Hippocampal formation (tissue), 2 donors: ENCODE measurements around the gene MICU2.

Source experiments
- DNase-seq, 2 donors: peaks; one replicate each; lab custom pipeline; 2025; lab: John Stamatoyannopoulos, UW

The MICU2 gene

DNA sequence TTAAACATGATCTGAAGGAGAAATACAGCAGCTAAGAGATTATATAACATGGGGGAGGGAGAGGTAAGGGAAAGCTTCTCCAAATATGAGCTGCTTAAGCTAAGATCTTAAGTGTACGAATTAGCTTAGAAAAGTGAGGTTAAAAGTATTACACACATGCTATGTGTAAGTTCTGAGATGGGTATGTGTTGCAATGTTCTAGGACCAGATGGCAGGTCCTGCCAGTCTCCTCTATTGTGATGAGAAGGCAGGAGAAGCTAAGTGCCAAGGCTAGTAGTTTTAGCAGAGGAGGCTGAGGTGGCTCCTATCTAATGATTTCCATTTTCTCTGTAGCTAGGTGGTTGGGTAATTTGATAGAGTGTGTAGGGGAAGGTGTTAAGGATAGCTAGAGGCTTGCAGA is 57.6 kb downstream of the MICU2 start:
- no peak for DNase-seq

GRCh38 chr13:21544515-21544914 is 59.5 kb downstream of the MICU2 start:
- no peak for DNase-seq

DNA sequence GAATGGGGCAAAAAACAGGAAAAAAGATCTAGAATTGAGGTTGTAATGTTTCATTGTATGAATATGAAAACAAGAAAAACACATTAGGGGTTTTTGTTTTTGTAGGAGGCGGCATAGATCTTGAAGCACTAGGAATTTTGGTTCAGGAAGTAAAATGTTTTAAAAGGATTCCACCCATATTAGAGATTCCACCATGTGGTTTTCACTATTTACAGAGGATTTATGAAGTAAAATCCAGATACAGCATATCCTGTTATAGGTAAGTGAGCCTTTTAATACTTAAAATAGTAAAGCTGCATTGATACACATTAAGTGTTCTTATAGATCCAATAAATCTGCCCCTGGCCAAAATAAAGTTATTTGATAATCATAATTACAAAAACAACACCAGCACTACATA is 61.4 kb downstream of the MICU2 start:
- no peak for DNase-seq

DNA sequence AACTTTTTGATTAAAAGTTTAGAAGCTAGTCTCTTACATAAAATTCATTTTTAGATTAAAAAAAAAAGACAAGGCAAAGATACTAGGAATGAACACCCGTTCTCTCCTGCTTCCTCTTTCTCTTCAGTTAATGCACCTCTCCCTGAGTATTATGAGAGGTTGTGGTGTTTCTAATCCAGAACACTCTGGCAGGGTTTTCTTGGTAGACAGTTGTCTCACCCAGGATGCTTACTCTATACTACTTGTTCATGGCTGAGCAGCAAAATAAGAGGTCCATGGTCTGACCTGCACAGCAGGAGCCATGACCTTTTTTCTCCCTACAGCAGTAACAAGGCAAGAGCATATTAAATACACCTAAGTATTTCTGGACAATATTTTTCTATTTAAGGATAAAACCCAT is 62.0 kb downstream of the MICU2 start:
- DNase-seq: no peak

GRCh38 chr13:21541271-21541670 is 62.7 kb downstream of the MICU2 start:
- DNase-seq: no peak

DNA sequence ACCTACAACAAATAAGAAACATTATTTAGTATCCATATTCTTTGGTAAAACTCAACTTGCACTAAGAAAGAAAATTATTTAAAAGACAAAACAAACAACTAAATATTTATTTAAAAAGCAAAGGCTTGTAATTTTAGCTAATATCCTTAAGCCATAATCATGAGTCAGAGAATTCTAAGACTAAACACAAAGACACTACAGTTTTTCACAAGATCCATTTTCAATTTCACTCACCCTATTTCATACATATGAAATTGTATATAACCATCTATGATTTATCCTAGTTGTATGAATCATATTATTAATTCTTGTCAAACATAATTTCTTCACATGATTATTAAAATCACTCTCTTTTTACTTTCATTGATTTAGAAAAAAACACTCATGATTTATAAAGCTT is 64.3 kb downstream of the MICU2 start:
- no peak for DNase-seq

DNA sequence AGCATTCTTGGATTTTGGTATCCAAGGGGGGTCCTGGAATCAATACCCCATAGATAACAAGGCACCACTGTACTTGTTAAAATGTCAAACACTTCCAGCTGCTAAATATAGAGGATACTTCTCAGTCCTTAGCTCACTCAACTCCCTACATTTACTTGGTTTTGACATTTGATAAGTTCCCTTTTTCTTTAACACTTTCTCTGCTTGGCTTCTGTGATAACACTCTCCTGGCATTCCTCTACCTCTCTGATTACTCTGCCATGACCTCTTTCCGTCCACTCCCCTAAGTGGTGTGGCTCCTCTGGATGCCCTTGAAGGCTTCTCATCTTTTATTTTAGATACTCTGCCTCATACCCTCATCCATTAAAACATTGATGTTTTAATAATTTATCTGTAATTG is 65.2 kb downstream of the MICU2 start:
- DNase-seq: no peak

- DNase-seq: no peak
Measured at GRCh38 chr13:21538280-21538679, 65.7 kb downstream of the MICU2 start.

GRCh38 chr13:21537105-21537504 is 66.9 kb downstream of the MICU2 start:
- DNase-seq: no peak

GRCh38 chr13:21534760-21535159 is 69.2 kb downstream of the MICU2 start:
- DNase-seq: no peak

- DNase-seq: no peak
Measured at GRCh38 chr13:21531455-21531854, 72.5 kb downstream of the MICU2 start.

DNA sequence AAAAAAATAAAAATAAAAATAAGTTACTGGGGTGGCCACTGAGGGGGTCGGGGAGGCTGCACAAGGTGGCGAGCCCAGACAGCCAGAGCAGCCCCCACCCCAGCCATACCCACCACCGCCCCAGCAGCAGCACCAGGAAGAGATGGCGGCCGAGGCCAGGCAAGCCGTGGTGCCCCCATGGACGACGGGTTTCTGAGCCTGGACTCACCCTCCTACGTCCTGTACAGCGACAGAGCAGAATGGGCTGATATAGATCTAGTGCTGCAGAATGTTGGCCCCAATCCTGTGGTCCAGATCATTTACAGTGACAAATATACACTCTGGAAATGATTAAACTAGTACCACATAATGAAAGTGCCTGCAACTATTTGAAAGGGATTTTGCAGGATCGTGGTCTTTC is 73.3 kb downstream of the MICU2 start:
- no peak for DNase-seq

- no peak for DNase-seq
Measured at GRCh38 chr13:21529146-21529893, 74.7 kb downstream of the MICU2 start.

DNA sequence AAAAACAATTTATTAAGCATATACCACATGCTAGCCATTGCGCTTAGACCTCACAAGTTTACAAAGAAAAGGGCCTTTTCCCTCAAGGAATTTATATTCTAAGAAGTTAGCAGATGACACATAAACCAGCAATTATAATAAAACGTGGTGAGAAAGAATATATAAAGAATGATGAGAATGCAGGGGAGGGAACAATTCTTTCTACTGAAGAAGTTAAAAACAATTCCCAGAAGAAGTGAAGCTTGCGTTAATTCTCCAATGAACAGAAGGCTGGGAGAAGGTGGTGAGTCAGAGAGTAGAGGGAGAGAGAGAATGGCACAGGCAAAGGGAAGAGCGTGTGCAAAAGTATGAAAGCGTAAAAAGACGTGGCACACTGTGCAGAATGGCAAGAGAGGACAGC is 75.4 kb downstream of the MICU2 start:
- no peak for DNase-seq

DNA sequence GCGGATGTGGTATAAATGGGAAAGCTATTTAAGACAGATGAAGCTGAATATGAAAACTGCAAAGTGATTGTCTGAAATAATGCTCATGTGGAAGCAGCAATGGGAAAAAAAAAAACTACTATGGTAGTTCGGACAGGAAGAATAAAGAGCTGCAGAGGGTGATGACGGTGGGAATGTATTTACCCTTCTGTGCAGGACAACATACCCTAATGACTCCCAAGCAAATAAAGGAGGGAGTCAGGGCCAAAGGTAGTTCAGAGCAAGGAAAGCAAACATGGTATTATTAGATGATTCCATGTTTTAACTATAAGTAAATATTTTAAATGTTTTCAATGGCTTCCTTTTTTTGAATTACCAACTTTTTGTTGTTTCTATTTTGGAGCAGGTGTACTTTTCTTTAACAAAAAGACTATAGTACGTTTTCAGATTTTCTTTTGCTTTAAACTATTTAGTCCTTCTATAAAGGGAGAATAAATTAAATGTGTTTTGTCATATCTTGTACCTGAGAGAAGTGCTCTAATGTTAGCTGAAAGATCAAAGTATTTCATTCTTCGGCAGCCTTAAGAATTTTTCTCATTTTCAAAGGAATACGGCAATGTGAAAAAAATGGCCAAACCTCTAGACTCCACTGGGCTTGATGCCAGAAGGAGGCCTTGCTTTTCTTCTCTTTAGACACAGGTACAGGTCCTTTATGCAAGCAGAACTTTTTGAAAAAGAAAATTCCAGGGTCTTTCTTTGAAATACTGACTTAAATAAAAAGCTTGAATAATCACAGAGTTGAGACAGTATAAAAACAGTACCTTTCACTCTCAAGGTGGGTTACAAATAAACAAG is 77.0 kb downstream of the MICU2 start:
- DNase-seq: no peak

DNA sequence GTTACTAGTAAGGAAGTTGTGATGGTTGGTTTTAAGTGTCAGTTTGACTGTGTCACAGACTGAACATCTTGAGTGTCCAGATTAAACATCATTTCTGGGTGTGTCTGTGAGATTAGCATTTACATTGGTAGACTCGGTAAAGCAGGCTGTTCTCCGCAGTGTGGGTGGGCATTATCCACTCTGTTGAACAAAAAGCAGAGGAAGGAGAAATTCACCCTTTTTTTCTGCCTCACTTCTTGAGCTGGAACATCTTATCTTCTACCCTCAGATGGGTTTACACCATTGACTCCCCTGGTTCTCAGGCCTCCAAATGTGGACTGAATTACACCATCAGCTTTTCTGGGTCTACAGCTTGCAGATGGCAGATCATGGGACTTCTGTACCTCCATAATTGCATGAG is 81.1 kb downstream of the MICU2 start:
- DNase-seq: no peak

- no peak for DNase-seq
Measured at GRCh38 chr13:21522130-21522529, 81.8 kb downstream of the MICU2 start.

DNA sequence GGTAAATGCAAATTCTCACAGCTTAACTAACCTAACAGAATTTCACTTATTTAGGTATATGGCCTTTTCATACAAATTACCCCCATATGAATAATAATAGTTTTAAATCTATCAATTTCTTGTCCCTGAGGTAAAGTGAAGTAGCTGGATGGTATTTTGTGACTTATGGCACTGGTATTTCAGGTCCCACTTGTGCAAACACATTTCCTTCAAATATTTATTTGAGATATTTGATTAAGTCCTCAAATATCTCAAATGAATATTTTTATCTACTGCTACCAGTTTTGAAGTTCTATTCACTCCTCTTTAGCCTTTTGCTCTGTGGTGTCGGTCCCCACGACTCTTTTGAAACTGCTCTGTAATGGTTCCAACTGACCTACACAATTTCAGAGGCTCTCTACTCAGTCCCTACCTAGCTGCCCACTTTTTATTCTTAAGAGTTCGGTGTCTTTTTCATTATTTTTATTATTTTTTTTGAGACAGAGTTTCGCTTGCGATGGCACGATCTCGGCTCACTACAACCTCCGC is 85.3 kb downstream of the MICU2 start:
- no peak for DNase-seq

GRCh38 chr13:21517576-21517975 is 86.4 kb downstream of the MICU2 start:
- DNase-seq: no peak

DNA sequence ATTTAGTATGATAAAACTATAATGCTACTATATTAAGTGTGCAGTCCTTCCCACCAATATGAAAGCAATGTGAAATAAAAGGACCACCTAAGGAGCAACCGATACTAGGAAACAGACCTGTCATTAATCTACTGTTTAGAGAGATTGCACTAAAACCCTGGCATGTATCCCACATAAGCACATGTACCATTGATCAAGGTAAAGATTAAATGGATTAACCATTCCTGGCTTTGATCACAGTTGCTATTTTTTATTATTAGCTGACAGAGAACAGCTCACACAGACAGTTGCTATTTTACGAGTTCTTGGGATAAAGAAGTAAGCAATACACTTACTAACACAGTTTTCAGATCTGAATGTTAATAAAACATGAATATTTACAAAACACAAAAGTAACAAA is 87.2 kb downstream of the MICU2 start:
- DNase-seq: no peak

DNA sequence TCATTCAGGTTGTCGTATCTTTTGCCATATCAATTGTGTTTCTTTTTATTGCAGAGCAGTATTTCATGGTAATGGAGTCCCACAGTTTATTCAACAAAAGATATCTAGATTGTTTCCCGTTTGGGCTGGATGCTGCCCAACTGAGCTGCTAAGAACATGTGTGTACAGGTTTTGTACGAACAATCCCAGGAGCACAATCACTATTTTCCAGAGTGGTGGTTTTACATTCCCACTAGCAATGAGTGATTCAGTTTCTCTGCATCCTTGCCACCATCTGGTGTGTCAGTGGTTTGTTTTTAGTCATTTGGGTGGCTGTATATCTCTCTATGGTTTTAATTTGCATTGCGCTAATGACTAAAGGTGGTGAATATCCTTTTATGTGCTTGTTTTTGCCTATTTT is 92.1 kb downstream of the MICU2 start:
- DNase-seq: no peak

- DNase-seq: no peak
Measured at GRCh38 chr13:21504379-21504778, 99.6 kb downstream of the MICU2 start.

GRCh38 chr13:21501686-21502085 is 102.3 kb downstream of the MICU2 start:
- DNase-seq: no peak
